ENCODE measurements around the gene GALNT5. TPM values are rescaled to one million over a fixed set of nuclear protein-coding genes. Genes with fewer than 3 reads are reported as not detected.

The GALNT5 gene
- total RNA-seq, 1 donor from 2014 or later: 0.19 TPM

- H3K9me3 ChIP-seq (replicated peaks): no peaks in the 10 kb centered on the region
- intact Hi-C loops (cut with micrococcal nuclease): no loop called here
- TF ChIP-seq, protein P1, sequence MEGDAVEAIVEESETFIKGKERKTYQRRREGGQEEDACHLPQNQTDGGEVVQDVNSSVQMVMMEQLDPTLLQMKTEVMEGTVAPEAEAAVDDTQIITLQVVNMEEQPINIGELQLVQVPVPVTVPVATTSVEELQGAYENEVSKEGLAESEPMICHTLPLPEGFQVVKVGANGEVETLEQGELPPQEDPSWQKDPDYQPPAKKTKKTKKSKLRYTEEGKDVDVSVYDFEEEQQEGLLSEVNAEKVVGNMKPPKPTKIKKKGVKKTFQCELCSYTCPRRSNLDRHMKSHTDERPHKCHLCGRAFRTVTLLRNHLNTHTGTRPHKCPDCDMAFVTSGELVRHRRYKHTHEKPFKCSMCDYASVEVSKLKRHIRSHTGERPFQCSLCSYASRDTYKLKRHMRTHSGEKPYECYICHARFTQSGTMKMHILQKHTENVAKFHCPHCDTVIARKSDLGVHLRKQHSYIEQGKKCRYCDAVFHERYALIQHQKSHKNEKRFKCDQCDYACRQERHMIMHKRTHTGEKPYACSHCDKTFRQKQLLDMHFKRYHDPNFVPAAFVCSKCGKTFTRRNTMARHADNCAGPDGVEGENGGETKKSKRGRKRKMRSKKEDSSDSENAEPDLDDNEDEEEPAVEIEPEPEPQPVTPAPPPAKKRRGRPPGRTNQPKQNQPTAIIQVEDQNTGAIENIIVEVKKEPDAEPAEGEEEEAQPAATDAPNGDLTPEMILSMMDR (IDR thresholded peaks at IDR 0.05; ENCODE audit: borderline replicate concordance): no peak
- no peak for DNase-seq
- H3K27me3 ChIP-seq (ENCODE audit: low read depth): no peaks in the 10 kb centered on the region
- no peaks in the 10 kb centered on the region for H3K36me3 ChIP-seq
- H3K4me1 ChIP-seq: peaks cover 8% of the 10 kb centered on the region
- H3K4me3 ChIP-seq: no peak overlapping the region
- H3K27ac ChIP-seq (replicated peaks): no peak overlapping the region
Measured at GRCh38 chr2:157264099-157264498, 6.6 kb downstream of the GALNT5 start.

DNA sequence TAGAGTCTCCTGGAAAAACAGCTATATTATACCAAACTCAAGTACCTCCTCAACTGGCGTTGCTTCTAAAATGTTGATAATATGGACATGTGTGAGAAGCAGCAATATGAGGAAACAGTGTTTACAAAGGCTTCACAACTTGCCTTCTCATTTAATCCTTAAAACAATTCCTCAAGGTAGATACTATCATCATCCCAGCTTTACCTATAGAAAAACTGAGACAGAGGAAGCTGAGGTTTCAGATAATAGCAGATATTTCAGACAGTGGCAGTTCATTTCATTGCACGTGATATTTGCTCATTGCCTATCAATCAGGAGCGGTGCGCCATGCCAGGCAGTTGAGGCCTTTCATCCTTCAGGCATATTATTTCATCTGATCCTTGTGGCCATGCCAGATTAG lies 8.3 kb downstream of the GALNT5 start:
- intact Hi-C loops (cut with micrococcal nuclease): no loop called here
- no peak for DNase-seq
- no peaks in the 10 kb centered on the region for H3K36me3 ChIP-seq
- TF ChIP-seq, protein P1 (IDR thresholded peaks at IDR 0.05; ENCODE audit: borderline replicate concordance): no peak
- no peaks in the 10 kb centered on the region for H3K9me3 ChIP-seq (replicated peaks)
- no peak overlapping the region for H3K27ac ChIP-seq (replicated peaks)
- H3K27me3 ChIP-seq (ENCODE audit: low read depth): no peaks in the 10 kb centered on the region
- H3K4me3 ChIP-seq: no peak overlapping the region
- peaks cover 8% of the 10 kb centered on the region for H3K4me1 ChIP-seq

DNA sequence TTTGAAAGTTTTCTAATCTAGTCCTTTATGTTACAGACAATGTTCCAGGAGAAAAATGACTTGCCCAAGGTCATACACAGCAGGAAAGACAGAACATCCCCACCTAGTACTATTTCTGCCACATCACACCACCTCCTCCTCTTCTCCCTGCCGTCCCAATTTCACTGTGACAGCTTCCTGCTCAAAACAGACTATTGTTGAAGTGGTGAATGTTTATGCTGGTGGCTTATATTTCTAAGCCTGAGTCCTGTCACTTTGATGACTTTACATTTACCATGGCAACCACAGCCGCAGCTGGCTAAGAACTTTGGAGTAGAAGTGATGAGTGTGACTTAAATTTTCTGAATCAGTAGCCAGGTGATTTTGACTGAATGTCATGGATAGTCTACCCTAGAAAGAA lies 10.0 kb downstream of the GALNT5 start:
- Histone ChIP-seq H3K27ac (replicated peaks) (no peak overlapping the region), H3K4me1 (no peaks in the 10 kb centered on the region), H3K36me3 (no peaks in the 10 kb centered on the region), H3K4me3 (no peak overlapping the region), H3K27me3 (ENCODE audit: low read depth) (no peaks in the 10 kb centered on the region), H3K9me3 (replicated peaks) (no peaks in the 10 kb centered on the region)
- TF ChIP-seq, protein P1 (IDR thresholded peaks at IDR 0.05; ENCODE audit: borderline replicate concordance): no peak
- intact Hi-C loops (cut with micrococcal nuclease): no loop called here
- DNase-seq: no peak

DNA sequence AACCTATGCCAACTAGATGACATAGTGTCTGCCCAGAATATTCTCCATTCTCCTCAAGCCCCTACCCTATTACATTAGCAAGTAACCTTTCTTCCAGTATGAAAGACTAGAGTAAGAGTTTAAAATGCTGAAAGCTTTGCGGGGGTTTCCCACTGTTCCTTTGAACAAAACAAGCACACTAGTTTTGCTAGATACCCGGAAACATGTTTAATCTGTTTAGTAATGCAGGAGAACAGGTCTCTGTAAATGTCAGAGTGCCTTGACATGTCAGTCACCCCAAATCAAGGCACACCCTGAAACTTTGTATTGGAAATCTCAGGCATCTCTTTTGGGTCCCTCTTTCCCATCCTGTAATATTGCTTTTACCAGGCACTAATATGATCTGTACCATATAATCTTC lies 11.6 kb downstream of the GALNT5 start:
- H3K9me3 ChIP-seq (replicated peaks): no peaks in the 10 kb centered on the region
- no peak overlapping the region for H3K27ac ChIP-seq (replicated peaks)
- intact Hi-C loops (cut with micrococcal nuclease): no loop called here
- no peak overlapping the region for H3K4me3 ChIP-seq
- no peaks in the 10 kb centered on the region for H3K4me1 ChIP-seq
- H3K36me3 ChIP-seq: no peaks in the 10 kb centered on the region
- H3K27me3 ChIP-seq (ENCODE audit: low read depth): no peaks in the 10 kb centered on the region
- DNase-seq: no peak
- TF ChIP-seq, protein P1 (IDR thresholded peaks at IDR 0.05; ENCODE audit: borderline replicate concordance): no peak

DNA sequence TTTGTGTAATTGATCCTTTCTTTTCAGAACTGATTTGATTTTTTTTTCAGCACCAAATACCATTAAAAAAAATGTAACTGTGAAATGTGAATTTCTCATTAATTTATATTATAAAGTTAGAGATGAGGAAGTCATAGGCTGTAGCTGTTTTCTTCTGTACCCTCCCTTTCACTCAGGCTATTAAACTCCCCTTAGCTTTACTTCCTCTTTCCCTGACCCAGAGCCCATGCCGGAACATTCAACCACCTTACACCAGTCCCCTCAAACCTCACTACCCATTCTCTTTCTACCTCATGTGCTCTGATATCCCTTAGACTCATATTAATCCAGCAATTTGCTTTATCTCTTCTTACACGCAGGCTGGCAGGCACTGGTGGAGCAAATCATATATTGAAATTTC lies 12.4 kb downstream of the GALNT5 start:
- TF ChIP-seq, protein P1 (IDR thresholded peaks at IDR 0.05; ENCODE audit: borderline replicate concordance): no peak
- DNase-seq: no peak
- Histone ChIP-seq H3K27me3 (ENCODE audit: low read depth) (no peaks in the 10 kb centered on the region), H3K4me3 (no peak overlapping the region), H3K27ac (replicated peaks) (no peak overlapping the region), H3K4me1 (no peaks in the 10 kb centered on the region), H3K36me3 (no peaks in the 10 kb centered on the region), H3K9me3 (replicated peaks) (peaks cover 2% of the 10 kb centered on the region)
- intact Hi-C loops (cut with micrococcal nuclease): no loop called here

All from left ventricle myocardium inferior (tissue), 1 donor.